DND-41 (cell line): ENCODE measurements around the gene NAP1L5.

ENCODE experiments used
- ATAC-seq: fragments of 200-7000 bp; cut with Tn5 transposase; 3 replicates; pipeline ENCODE4 v1.9.1; 2021; ENCODE audit warnings: low read depth; ENCODE audit not compliant: insufficient read depth
- DNase-seq: peaks from one replicate; pipeline ENCODE4 v3.0.0-alpha.2; 2020
- H2AFZ ChIP-seq: 2 replicates; pipeline ENCODE4 v1.6.0; 2012; ENCODE audit warnings: low read depth, low read length
- H3K27ac ChIP-seq: 2 replicates; pipeline ENCODE4 v1.5.1; 2012; ENCODE audit warnings: low read length, inconsistent platforms
- H3K27me3 ChIP-seq: fragments of 200-600 bp; sonication (generic); 2 replicates; pipeline ENCODE4 v1.6.0; 2012; ENCODE audit warnings: low read length, mild to moderate bottlenecking, inconsistent platforms; ENCODE audit not compliant: insufficient read depth, poor library complexity
- H3K36me3 ChIP-seq: 2 replicates; pipeline ENCODE4 v1.5.1; 2012; ENCODE audit warnings: low read length, inconsistent platforms; ENCODE audit not compliant: insufficient read depth
- H3K4me1 ChIP-seq: 2 replicates; pipeline ENCODE4 v1.5.1; 2012; ENCODE audit warnings: mild to moderate bottlenecking, low read length; ENCODE audit not compliant: insufficient read depth
- H3K4me2 ChIP-seq: 2 replicates; pipeline ENCODE4 v1.6.0; 2012; ENCODE audit warnings: mild to moderate bottlenecking, moderate library complexity, low read length, inconsistent platforms; ENCODE audit not compliant: insufficient read depth
- H3K4me3 ChIP-seq, 2 experiments: fragments of 200-600 bp in 1 of 2; shearing (Covaris generic) in 1 of 2; 2 replicates each; pipeline ENCODE4 v1.5.1; 2012 to 2016; ENCODE audit warnings: inconsistent platforms in 2 of 2, low read length in 2 of 2, mild to moderate bottlenecking in 2 of 2, low read depth in 1 of 2, moderate library complexity in 1 of 2
- H3K79me2 ChIP-seq: 2 replicates; pipeline ENCODE4 v1.6.0; 2012; ENCODE audit warnings: low read length, inconsistent platforms; ENCODE audit not compliant: insufficient read depth
- H3K9ac ChIP-seq: 2 replicates; pipeline ENCODE4 v1.6.0; 2012; ENCODE audit warnings: low read depth, mild to moderate bottlenecking, inconsistent platforms, low read length, moderate library complexity
- H3K9me3 ChIP-seq: 2 replicates; pipeline ENCODE4 v1.5.1; 2012; ENCODE audit warnings: low read length, moderate library complexity, mild to moderate bottlenecking, inconsistent platforms; ENCODE audit not compliant: insufficient read depth, severe bottlenecking
- H4K20me1 ChIP-seq: 2 replicates; pipeline ENCODE4 v1.6.0; 2012; ENCODE audit warnings: low read length; ENCODE audit not compliant: insufficient read depth
- CTCF ChIP-seq: IDR thresholded peaks from 2 replicates; pipeline ENCODE4 v1.5.1; 2012; ENCODE audit warnings: borderline replicate concordance, low read length, moderate library complexity, mild to moderate bottlenecking; ENCODE audit not compliant: poor library complexity, severe bottlenecking; ENCODE audit errors: extremely low read depth
- EZH2 ChIP-seq: IDR thresholded peaks from 3 replicates; pipeline ENCODE4 v1.6.1; 2012; ENCODE audit warnings: borderline replicate concordance, low read depth, mild to moderate bottlenecking, moderate library complexity, low read length, inconsistent platforms; ENCODE audit not compliant: severe bottlenecking

NAP1L5 gene

GRCh38 chr4:88697588-88698329 lies at the start of gene NAP1L5:
TSS of gene NAP1L5 (minus strand) at chr4:88697829. CDS start at chr4:88697754, 75 bp downstream.
- Histone ChIP-seq H3K27ac (no peak within 1 kb of the TSS), H3K4me3 (no peak within 1 kb of the TSS), H4K20me1 (no peaks in the 10 kb centered on the region), H3K36me3 (peaks cover 24% of the 10 kb centered on the region), H3K79me2 (no peaks in the 10 kb centered on the region), H3K4me2 (no peak within 1 kb of the TSS), H3K4me1 (no peaks in the 10 kb centered on the region), H3K9me3 (no peaks in the 10 kb centered on the region), H3K27me3 (no peaks in the 10 kb centered on the region), H2AFZ (no peak within 1 kb of the TSS), H3K9ac (no peak within 1 kb of the TSS)
- TF ChIP-seq CTCF (no peak), EZH2 (no peak)
- no peak for DNase-seq
- ATAC-seq: no peak; the same call in 2 of the 3 replicates

- no peaks in the 10 kb centered on the region for H4K20me1 ChIP-seq
- H3K9ac ChIP-seq: no peak overlapping the region
- no peak for TF ChIP-seq EZH2
- no peak for TF ChIP-seq CTCF
- no peaks in the 10 kb centered on the region for H3K9me3 ChIP-seq
- H3K27ac ChIP-seq: no peak overlapping the region
- no peak overlapping the region for H3K4me3 ChIP-seq
- no peak overlapping the region for H2AFZ ChIP-seq
- no peak overlapping the region for H3K4me2 ChIP-seq
- no peaks in the 10 kb centered on the region for H3K4me1 ChIP-seq
- ATAC-seq: no peak
- H3K79me2 ChIP-seq: no peaks in the 10 kb centered on the region
- no peaks in the 10 kb centered on the region for H3K27me3 ChIP-seq
- no peak for DNase-seq
- H3K36me3 ChIP-seq: peaks cover 23% of the 10 kb centered on the region
Measured at GRCh38 chr4:88747351-88747750, 49.7 kb upstream of the NAP1L5 start.

- no peaks in the 10 kb centered on the region for H3K9me3 ChIP-seq
- ATAC-seq (no peak), DNase-seq (no peak)
- H2AFZ ChIP-seq: no peak overlapping the region
- TF ChIP-seq EZH2: no peak
- no peak for TF ChIP-seq CTCF
- H4K20me1 ChIP-seq: no peaks in the 10 kb centered on the region
- no peak overlapping the region for H3K4me2 ChIP-seq
- peaks cover 23% of the 10 kb centered on the region for H3K36me3 ChIP-seq
- no peak overlapping the region for H3K4me3 ChIP-seq
- H3K27me3 ChIP-seq: no peaks in the 10 kb centered on the region
- H3K27ac ChIP-seq: no peak overlapping the region
- H3K4me1 ChIP-seq: no peaks in the 10 kb centered on the region
- no peak overlapping the region for H3K9ac ChIP-seq
- no peaks in the 10 kb centered on the region for H3K79me2 ChIP-seq
Measured at GRCh38 chr4:88746206-88746605, 48.6 kb upstream of the NAP1L5 start.
